Gastroesophageal sphincter (tissue), 4 donors: ENCODE measurements around the gene CCL16. TPM values are rescaled to one million over a fixed set of nuclear protein-coding genes. Genes with fewer than 3 reads are reported as not detected.
"Not testable (repeated sequence)": the region's sequence is repeated elsewhere in the genome, so short reads cannot be mapped to it uniquely, and the experiment has no call there.

Source experiments
- ATAC-seq: fragments of 150-250 bp; one replicate; pipeline ENCODE4 v1.9.1; 2016; ENCODE audit warnings: mild to moderate bottlenecking, moderate library complexity
- H3K27ac ChIP-seq, 4 donors: fragments of 200-600 bp; sonication (generic) in 3 of 4; 1 replicate in 3 of 4; 2 replicates in 1 of 4; pipeline ENCODE4 v1.5.1; 2016 to 2019
- H3K27me3 ChIP-seq: fragments of 200-600 bp; sonication (generic); one replicate; pipeline ENCODE4 v1.5.1; 2019
- H3K36me3 ChIP-seq, 2 donors: fragments of 200-600 bp; sonication (generic); one replicate each; pipeline ENCODE4 v1.5.1; 2019; ENCODE audit warnings: control low read depth in 1 of 2
- H3K4me1 ChIP-seq, 3 donors: fragments of 200-600 bp; sonication (generic); 1 replicate in 2 of 3; 2 replicates in 1 of 3; pipeline ENCODE4 v1.5.1; 2016 to 2019; ENCODE audit warnings: control low read depth in 2 of 3
- H3K4me3 ChIP-seq, 2 donors: fragments of 200-600 bp; sonication (generic); one replicate each; pipeline ENCODE4 v1.5.1; 2019; ENCODE audit warnings: mild to moderate bottlenecking in 1 of 2, moderate library complexity in 1 of 2
- H3K9me3 ChIP-seq, 3 donors: fragments of 200-600 bp; sonication (generic); one replicate each; pipeline ENCODE4 v1.5.1; 2017 to 2019; ENCODE audit warnings: control low read depth in 2 of 3
- CTCF ChIP-seq, 4 experiments: fragments of 200-600 bp in 2 of 4; fragments of 450-650 bp in 2 of 4; sonication (generic) in 1 of 4; IDR thresholded peaks; one replicate each; pipeline ENCODE4 v1.5.1; 2017 to 2019; ENCODE audit warnings: antibody characterized with exemption in 4 of 4, mild to moderate bottlenecking in 2 of 4, moderate library complexity in 2 of 4
- EP300 ChIP-seq: sonication (generic); formaldehyde crosslinking; IDR thresholded peaks from one replicate; pipeline ENCODE4 v1.6.1; 2017; ENCODE audit warnings: antibody characterized with exemption, mild to moderate bottlenecking
- POLR2A ChIP-seq, 2 donors: fragments of 450-650 bp; IDR thresholded peaks; one replicate each; pipeline ENCODE4 v1.6.1; 2017; ENCODE audit warnings: antibody characterized with exemption in 2 of 2, mild to moderate bottlenecking in 2 of 2, moderate library complexity in 1 of 2
- POLR2AphosphoS5 ChIP-seq: sonication (generic); formaldehyde crosslinking; IDR thresholded peaks from one replicate; pipeline ENCODE4 v1.6.1; 2017; ENCODE audit warnings: antibody characterized with exemption
- WGBS, 2 donors: methylation state at CpG; one replicate each; pipeline ENCODE4 v1.1.5; 2018; ENCODE audit warnings: low coverage in 1 of 2; 5-methylcytosine and 5-hydroxymethylcytosine counted together
- total RNA-seq, 4 donors: library from RNA; depleted of rRNA; stranded (reverse); fragments of >200 nt; gene quantifications; one replicate each; pipeline ENCODE4 v1.1.0, GENCODE V29; 2016

The CCL16 gene
- total RNA-seq, 4 donors from 2014 or later, result not detected

DNA sequence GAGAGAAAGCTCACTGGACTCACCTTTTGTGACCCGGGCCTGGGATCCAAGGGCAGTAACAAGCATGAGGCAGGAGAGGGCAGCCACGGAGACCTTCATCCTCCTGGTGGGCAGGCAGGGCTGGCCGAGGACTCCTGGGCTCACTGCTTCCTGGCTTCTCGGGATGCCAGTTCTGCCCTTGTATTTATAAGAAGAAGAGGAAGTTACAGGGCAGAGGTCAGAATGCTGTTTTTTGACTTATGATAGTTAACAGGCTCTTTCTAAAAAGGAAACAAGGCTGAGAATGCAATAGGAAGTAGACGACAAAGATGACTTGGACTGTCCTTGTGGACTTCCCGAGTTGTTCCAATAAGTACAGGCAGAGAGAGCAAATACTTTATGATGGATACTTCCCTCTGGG, 36.5 kb upstream of the CCL16 start, which contains the start of gene CCL23:
TSS of gene CCL23 (minus strand) at position 174 of the 400 bp plus-strand sequence. CDS start at position 99, 75 bp downstream.
- peaks cover 12% of the 10 kb centered on the region for H3K27me3 ChIP-seq
- peaks cover 0 to 6% (median 0%) of the 10 kb centered on the region in 3 donors for H3K9me3 ChIP-seq
- 24 to 71% methylated on average over 2 to 4 of the region's 6 CpGs for WGBS, 2 donors
- no peaks in the 10 kb centered on the region for H3K4me1 ChIP-seq
- TF ChIP-seq POLR2AphosphoS5, result no peak
- no peak for TF ChIP-seq CTCF (IDR thresholded peaks at IDR 0.05)
- TF ChIP-seq POLR2A (IDR thresholded peaks at IDR 0.05), result no peak
- no peak for TF ChIP-seq EP300
- no peak for ATAC-seq
- H3K36me3 ChIP-seq, result no peaks in the 10 kb centered on the region
- no peak within 1 kb of the TSS for H3K27ac ChIP-seq
- H3K4me3 ChIP-seq, result no peak within 1 kb of the TSS

DNA sequence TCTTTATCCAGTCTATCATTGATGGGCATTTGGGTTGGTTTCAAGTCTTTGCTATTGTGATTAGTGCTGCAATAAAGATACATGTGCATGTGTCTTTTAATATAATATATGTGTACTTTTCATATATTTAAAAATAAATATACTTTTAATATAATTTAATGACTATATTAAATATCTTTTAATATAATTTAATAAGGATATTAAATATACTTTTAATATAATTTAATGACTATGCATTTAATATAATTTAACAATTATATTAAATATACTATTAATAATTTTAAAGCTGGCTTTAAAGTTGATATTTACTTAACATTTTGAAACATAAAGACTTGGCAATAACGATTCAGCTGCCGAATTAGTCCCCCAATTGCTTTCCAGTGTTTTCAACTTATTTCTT, 35.3 kb upstream of the CCL16 start:
- peaks cover 0 to 14% (median 0%) of the 10 kb centered on the region in 3 donors for H3K9me3 ChIP-seq
- TF ChIP-seq POLR2A (IDR thresholded peaks at IDR 0.05), result no peak
- no peak for TF ChIP-seq CTCF (IDR thresholded peaks at IDR 0.05)
- TF ChIP-seq EP300, result no peak
- no peak for TF ChIP-seq POLR2AphosphoS5
- H3K27ac ChIP-seq, result no peak overlapping the region
- peaks cover 8% of the 10 kb centered on the region for H3K27me3 ChIP-seq
- WGBS, 2 donors, result 88 to 91% methylated on average over 2 of the region's 2 CpGs
- no peaks in the 10 kb centered on the region for H3K36me3 ChIP-seq
- ATAC-seq, result no peak
- H3K4me1 ChIP-seq, result no peaks in the 10 kb centered on the region
- H3K4me3 ChIP-seq, result no peak overlapping the region

DNA sequence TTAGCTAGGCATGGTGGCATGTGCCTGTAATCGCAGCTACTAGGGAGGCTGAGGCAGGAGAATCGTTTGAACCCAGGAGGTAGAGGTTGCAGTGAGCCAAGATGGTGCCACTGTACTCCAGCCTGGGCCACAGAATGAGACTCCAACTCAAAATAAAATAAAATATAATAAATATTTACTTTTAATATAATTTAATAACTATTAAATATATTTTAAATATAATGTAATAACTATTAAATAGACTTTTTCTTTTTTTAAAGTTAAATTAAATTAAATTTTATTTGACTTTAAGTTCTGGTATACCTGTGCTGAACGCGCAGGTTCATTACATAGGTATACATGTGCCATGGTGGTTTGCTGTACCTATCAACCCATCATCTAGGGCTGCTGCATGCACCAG, 34.6 kb upstream of the CCL16 start:
- H3K9me3 ChIP-seq, result peaks cover 0 to 15% (median 0%) of the 10 kb centered on the region in 3 donors
- ATAC-seq, H3K27me3 ChIP-seq, H3K4me3 ChIP-seq, H3K27ac ChIP-seq, H3K4me1 ChIP-seq, H3K36me3 ChIP-seq: not testable (repeated sequence)
- WGBS, 2 donors, result 90 to 95% methylated on average over 4 of the region's 4 CpGs

GRCh38 chr17:36014946-36015345, 33.6 kb upstream of the CCL16 start:
- no peaks in the 10 kb centered on the region for H3K36me3 ChIP-seq
- WGBS, 2 donors, result 52 to 56% methylated on average over 5 of the region's 5 CpGs
- H3K4me3 ChIP-seq, result no peak overlapping the region
- no peak for TF ChIP-seq EP300
- TF ChIP-seq POLR2A (IDR thresholded peaks at IDR 0.05), result no peak
- TF ChIP-seq CTCF (IDR thresholded peaks at IDR 0.05), result no peak
- TF ChIP-seq POLR2AphosphoS5, result no peak
- no peak overlapping the region for H3K27ac ChIP-seq
- peaks cover 0 to 20% (median 0%) of the 10 kb centered on the region in 3 donors for H3K9me3 ChIP-seq
- ATAC-seq, result no peak
- H3K4me1 ChIP-seq, result no peaks in the 10 kb centered on the region
- peaks cover 16% of the 10 kb centered on the region for H3K27me3 ChIP-seq

DNA sequence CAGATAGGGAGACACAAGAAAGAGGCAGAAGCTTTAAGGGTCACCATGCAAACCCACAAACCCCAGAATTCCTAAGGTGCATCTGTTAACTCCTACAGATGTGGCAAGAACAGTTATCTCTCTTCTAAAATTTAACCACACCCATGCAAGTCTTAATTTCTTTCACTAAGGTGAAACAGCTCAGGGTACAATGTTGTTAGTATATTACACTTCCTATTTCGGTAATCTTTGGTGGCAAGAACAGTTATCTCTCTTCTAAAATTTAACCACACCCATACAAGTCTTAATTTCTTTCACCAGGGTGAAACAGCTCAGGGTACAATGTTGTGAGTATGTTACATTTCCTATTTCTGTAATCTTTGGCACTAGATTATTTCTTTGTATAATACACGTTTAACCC, 29.9 kb upstream of the CCL16 start:
- H3K27me3 ChIP-seq, result peaks cover 12% of the 10 kb centered on the region
- TF ChIP-seq POLR2A (IDR thresholded peaks at IDR 0.05), result no peak
- TF ChIP-seq EP300, result no peak
- TF ChIP-seq CTCF (IDR thresholded peaks at IDR 0.05), result no peak
- TF ChIP-seq POLR2AphosphoS5, result no peak
- peaks cover 0 to 43% (median 0%) of the 10 kb centered on the region in 3 donors for H3K9me3 ChIP-seq
- no peak overlapping the region for H3K27ac ChIP-seq
- H3K4me1 ChIP-seq, result no peaks in the 10 kb centered on the region
- 52 to 73% methylated on average over 2 of the region's 2 CpGs for WGBS, 2 donors
- no peak overlapping the region for H3K4me3 ChIP-seq
- H3K36me3 ChIP-seq, result no peaks in the 10 kb centered on the region
- no peak for ATAC-seq
